Measurements from ENCODE around the gene METTL24.

- TF ChIP-seq POLR2A (IDR thresholded peaks at IDR 0.05; ENCODE audit: low read depth) (no peak), EP300 (IDR thresholded peaks at IDR 0.05) (no peak), POLR2AphosphoS5 (IDR thresholded peaks at IDR 0.05) (no peak)
- TF ChIP-seq, protein P1, sequence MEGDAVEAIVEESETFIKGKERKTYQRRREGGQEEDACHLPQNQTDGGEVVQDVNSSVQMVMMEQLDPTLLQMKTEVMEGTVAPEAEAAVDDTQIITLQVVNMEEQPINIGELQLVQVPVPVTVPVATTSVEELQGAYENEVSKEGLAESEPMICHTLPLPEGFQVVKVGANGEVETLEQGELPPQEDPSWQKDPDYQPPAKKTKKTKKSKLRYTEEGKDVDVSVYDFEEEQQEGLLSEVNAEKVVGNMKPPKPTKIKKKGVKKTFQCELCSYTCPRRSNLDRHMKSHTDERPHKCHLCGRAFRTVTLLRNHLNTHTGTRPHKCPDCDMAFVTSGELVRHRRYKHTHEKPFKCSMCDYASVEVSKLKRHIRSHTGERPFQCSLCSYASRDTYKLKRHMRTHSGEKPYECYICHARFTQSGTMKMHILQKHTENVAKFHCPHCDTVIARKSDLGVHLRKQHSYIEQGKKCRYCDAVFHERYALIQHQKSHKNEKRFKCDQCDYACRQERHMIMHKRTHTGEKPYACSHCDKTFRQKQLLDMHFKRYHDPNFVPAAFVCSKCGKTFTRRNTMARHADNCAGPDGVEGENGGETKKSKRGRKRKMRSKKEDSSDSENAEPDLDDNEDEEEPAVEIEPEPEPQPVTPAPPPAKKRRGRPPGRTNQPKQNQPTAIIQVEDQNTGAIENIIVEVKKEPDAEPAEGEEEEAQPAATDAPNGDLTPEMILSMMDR (IDR thresholded peaks at IDR 0.05) = no peak
These were observed 161.3 kb downstream of the METTL24 start for GRCh38 chr6:110196874-110197273.

Data from esophagus muscularis mucosa (tissue), 4 donors.